Measurements from ENCODE around the gene PBXIP1.

Gene PBXIP1

DNA sequence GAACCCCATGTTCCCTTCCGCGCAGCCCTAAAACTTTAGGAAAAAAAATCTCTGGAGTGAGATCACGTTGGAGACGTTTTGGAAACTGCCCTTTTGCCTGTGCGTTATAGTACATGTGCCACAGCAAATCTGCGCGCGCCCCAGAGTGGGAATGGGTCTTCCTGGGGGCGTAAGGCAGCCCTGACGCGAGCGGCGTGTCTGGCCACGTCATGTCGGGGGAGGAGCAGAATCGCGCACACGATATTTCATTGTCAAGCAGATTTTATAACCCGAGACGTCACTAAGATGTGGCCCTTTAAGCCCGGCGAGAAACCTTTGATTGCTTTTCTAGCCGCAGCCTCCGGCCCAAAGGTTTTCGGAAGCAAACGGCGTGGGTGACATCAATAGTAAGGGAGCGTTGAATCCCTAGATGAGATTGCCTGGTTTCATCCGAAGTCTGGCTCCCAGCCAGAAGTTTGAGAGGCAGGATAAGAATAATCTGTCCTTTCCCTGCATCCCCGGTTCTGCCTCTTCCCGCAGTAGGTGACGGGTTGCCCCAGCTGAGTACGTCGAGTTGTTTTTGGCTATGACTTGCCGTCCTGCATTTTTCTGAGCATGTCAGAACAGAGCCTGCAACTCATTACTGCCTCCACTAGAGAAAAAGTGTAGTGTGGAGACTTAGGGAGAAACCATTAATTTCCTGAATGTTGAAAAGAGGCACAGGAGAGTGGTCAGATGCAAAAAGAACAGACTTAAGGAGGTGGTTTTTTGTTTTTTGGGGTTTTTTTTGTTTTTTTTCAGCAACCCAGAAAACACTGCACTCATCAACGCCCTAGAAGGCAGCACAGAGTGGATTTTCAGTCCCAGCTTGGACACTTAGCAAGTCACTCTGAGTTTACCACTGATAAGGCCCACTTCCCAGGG, 18.6 kb downstream of the PBXIP1 start:
- Histone ChIP-seq H4K20me1 (ENCODE audit: insufficient read depth, low read length) (no peaks in the 10 kb centered on the region), H3K27ac (ENCODE audit: low read length) (peak overlapping the region; percentile 95), H3K4me1 (ENCODE audit: insufficient read depth, low read length) (peaks cover 48% of the 10 kb centered on the region), H3K79me2 (ENCODE audit: insufficient read depth, low read length) (peaks cover 12% of the 10 kb centered on the region), H3K4me2 (ENCODE audit: insufficient read depth, low read length) (peak overlapping the region; percentile 87), H3K27me3 (ENCODE audit: insufficient read depth, low read length, poor library complexity) (no peaks in the 10 kb centered on the region), H3K9ac (ENCODE audit: low read depth, low read length) (peak overlapping the region; percentile 69), H2AFZ (ENCODE audit: low read depth, low read length) (peak overlapping the region; percentile 86), H3K9me3 (ENCODE audit: insufficient read depth, low read length, severe bottlenecking) (no peaks in the 10 kb centered on the region), H3K4me3 (ENCODE audit: low read depth in 1 of 2, low read length in 2 of 2) (peak overlapping the region; percentile 27 to 64; a peak in 3 of 4 replicates), H3K36me3 (ENCODE audit: insufficient read depth, low read length) (no peaks in the 10 kb centered on the region)
- DNase-seq (peak; percentile 86), ATAC-seq (ENCODE audit: insufficient read depth, low read depth) (peak; percentile 70)
- TF ChIP-seq, protein P1, sequence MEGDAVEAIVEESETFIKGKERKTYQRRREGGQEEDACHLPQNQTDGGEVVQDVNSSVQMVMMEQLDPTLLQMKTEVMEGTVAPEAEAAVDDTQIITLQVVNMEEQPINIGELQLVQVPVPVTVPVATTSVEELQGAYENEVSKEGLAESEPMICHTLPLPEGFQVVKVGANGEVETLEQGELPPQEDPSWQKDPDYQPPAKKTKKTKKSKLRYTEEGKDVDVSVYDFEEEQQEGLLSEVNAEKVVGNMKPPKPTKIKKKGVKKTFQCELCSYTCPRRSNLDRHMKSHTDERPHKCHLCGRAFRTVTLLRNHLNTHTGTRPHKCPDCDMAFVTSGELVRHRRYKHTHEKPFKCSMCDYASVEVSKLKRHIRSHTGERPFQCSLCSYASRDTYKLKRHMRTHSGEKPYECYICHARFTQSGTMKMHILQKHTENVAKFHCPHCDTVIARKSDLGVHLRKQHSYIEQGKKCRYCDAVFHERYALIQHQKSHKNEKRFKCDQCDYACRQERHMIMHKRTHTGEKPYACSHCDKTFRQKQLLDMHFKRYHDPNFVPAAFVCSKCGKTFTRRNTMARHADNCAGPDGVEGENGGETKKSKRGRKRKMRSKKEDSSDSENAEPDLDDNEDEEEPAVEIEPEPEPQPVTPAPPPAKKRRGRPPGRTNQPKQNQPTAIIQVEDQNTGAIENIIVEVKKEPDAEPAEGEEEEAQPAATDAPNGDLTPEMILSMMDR (IDR thresholded peaks at IDR 0.05; ENCODE audit: borderline replicate concordance, extremely low read depth, low read length, poor library complexity, severe bottlenecking) = peak; percentile 40
- no peak for TF ChIP-seq EZH2 (IDR thresholded peaks at IDR 0.05; ENCODE audit: borderline replicate concordance, low read depth, low read length, severe bottlenecking)

DNA sequence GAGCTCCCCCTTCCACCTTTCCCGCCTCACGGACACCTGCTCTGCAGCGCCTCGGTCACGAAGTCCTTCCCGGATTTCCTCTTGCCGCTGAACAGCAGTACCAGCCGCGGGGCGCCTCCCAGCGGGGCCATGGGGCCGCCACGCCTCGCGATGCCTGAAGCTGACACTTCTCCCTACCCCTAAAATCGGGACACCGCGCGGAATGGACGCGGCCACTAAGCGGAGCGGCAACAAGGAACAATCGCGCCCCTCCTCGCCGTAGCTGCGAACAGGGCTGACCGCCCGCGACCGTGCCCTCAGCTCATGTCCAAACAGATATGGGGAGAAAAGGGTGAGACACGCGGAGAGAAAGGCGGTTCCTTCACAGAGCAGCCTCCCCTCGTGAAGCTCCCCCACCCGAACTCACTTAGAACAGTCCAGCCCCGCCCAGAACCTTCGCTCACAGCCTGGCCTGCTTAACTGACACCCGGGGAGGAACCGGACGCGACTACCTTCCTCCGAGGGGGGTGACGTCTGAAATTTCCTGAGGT, 19.3 kb downstream of the PBXIP1 start, which contains the start of gene PMVK:
Gene PMVK (minus strand): TSS at position 165 of the 530 bp plus-strand sequence. CDS start 34 bp downstream, at position 131.
- Histone ChIP-seq H3K27ac (ENCODE audit: low read length) (peak within 1 kb of the TSS; percentile 95), H4K20me1 (ENCODE audit: insufficient read depth, low read length) (no peaks in the 10 kb centered on the region), H3K9me3 (ENCODE audit: insufficient read depth, low read length, severe bottlenecking) (no peaks in the 10 kb centered on the region), H3K4me1 (ENCODE audit: insufficient read depth, low read length) (peaks cover 41% of the 10 kb centered on the region), H3K79me2 (ENCODE audit: insufficient read depth, low read length) (peaks cover 12% of the 10 kb centered on the region), H3K36me3 (ENCODE audit: insufficient read depth, low read length) (no peaks in the 10 kb centered on the region), H2AFZ (ENCODE audit: low read depth, low read length) (peak within 1 kb of the TSS; percentile 86), H3K4me2 (ENCODE audit: insufficient read depth, low read length) (peak within 1 kb of the TSS; percentile 87), H3K27me3 (ENCODE audit: insufficient read depth, low read length, poor library complexity) (no peaks in the 10 kb centered on the region), H3K9ac (ENCODE audit: low read depth, low read length) (peak within 1 kb of the TSS; percentile 69), H3K4me3 (ENCODE audit: low read depth in 1 of 2, low read length in 2 of 2) (peak within 1 kb of the TSS; percentile 27 to 64; a peak in 3 of 4 replicates)
- TF ChIP-seq EZH2 (IDR thresholded peaks at IDR 0.05; ENCODE audit: borderline replicate concordance, low read depth, low read length, severe bottlenecking) = no peak
- TF ChIP-seq, protein P1 (IDR thresholded peaks at IDR 0.05; ENCODE audit: borderline replicate concordance, extremely low read depth, low read length, poor library complexity, severe bottlenecking) = peak; percentile 59
- DNase-seq (peak; percentile 95), ATAC-seq (ENCODE audit: insufficient read depth, low read depth) (peak; percentile 87)

DNA sequence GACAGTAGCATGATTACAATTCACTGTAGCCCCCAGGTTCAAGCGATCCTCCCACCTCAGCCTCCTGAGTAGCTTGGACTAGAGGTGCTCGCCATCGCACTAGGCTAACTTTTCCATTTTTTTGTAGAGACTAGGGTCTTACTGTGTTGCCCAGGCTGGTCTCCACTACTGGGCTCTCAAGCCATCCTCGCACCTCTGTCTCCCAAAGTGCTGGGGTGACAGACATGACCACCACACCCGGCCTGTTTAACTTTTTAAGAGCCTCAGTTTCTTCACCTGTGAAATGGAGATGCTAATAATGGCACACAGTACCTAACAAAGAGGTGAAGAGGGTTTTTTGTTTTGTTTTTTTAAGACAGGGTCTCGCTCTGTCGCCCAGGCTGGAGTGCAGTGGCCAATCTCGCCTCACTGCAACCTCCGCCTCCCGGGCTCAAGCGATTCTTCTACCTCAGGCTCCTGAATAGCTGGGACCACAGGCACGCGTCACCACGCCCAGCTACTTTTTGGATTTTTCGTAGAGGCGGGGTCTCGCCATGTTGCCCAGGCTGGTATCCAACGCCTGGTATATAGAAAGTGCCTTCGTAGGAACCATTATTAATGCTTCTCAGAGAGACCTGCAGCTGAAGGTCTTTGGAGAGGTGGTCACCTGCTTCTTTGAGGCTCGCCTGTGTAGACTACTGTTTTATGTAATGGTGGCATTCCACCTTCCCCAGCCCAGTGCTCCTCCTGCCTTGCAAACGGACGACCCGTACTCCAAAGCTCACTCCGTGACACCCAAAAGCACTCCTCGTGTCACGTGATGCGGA, 19.9 kb downstream of the PBXIP1 start:
- H3K27ac ChIP-seq (ENCODE audit: low read length) = peak overlapping the region; percentile 95
- H4K20me1 ChIP-seq (ENCODE audit: insufficient read depth, low read length) = no peaks in the 10 kb centered on the region
- H3K4me2 ChIP-seq (ENCODE audit: insufficient read depth, low read length) = peak overlapping the region; percentile 87
- DNase-seq (no peak), ATAC-seq (ENCODE audit: insufficient read depth, low read depth) (no peak)
- H3K27me3 ChIP-seq (ENCODE audit: insufficient read depth, low read length, poor library complexity) = no peaks in the 10 kb centered on the region
- H3K9me3 ChIP-seq (ENCODE audit: insufficient read depth, low read length, severe bottlenecking) = no peaks in the 10 kb centered on the region
- peak overlapping the region; percentile 27 to 64; a peak in 3 of 4 replicates for H3K4me3 ChIP-seq (ENCODE audit: low read depth in 1 of 2, low read length in 2 of 2)
- H3K4me1 ChIP-seq (ENCODE audit: insufficient read depth, low read length) = peaks cover 38% of the 10 kb centered on the region
- H3K9ac ChIP-seq (ENCODE audit: low read depth, low read length) = peak overlapping the region; percentile 69
- H2AFZ ChIP-seq (ENCODE audit: low read depth, low read length) = peak overlapping the region; percentile 86
- TF ChIP-seq EZH2 (IDR thresholded peaks at IDR 0.05; ENCODE audit: borderline replicate concordance, low read depth, low read length, severe bottlenecking) = no peak
- TF ChIP-seq, protein P1 (IDR thresholded peaks at IDR 0.05; ENCODE audit: borderline replicate concordance, extremely low read depth, low read length, poor library complexity, severe bottlenecking) = no peak
- peaks cover 2% of the 10 kb centered on the region; the same call in 1 of the 2 replicates for H3K36me3 ChIP-seq (ENCODE audit: insufficient read depth, low read length)
- H3K79me2 ChIP-seq (ENCODE audit: insufficient read depth, low read length) = peaks cover 12% of the 10 kb centered on the region

All from DND-41 (cell line).